ENCODE data around the gene UBE2O.

The UBE2O gene

GRCh38 chr17:76485569-76485968 lies 32.6 kb upstream of the UBE2O start:
- no peak for DNase-seq (ENCODE audit: low read depth, low spot score)

- no peak for DNase-seq (ENCODE audit: low read depth, low spot score)
Measured at GRCh38 chr17:76484228-76484725, 31.3 kb upstream of the UBE2O start.

- DNase-seq (ENCODE audit: low read depth, low spot score), result no peak
Measured at GRCh38 chr17:76481071-76481655, 28.2 kb upstream of the UBE2O start.

GRCh38 chr17:76480632-76481031 lies 27.7 kb upstream of the UBE2O start:
- DNase-seq (ENCODE audit: low read depth, low spot score), result no peak

- no peak for DNase-seq (ENCODE audit: low read depth, low spot score)
Measured at GRCh38 chr17:76479515-76480060, 26.6 kb upstream of the UBE2O start.

- DNase-seq (ENCODE audit: low read depth, low spot score), result no peak
Measured at GRCh38 chr17:76478730-76479514, 26.0 kb upstream of the UBE2O start.

GRCh38 chr17:76478097-76478496 lies 25.1 kb upstream of the UBE2O start:
- DNase-seq (ENCODE audit: low read depth, low spot score), result no peak

GRCh38 chr17:76477576-76477975 lies 24.6 kb upstream of the UBE2O start:
- no peak for DNase-seq (ENCODE audit: low read depth, low spot score)

GRCh38 chr17:76476736-76477135 lies 23.8 kb upstream of the UBE2O start:
- no peak for DNase-seq (ENCODE audit: low read depth, low spot score)

GRCh38 chr17:76475302-76475701 lies 22.4 kb upstream of the UBE2O start:
- no peak for DNase-seq (ENCODE audit: low read depth, low spot score)

- no peak for DNase-seq (ENCODE audit: low read depth, low spot score)
Measured at GRCh38 chr17:76474894-76475293, 21.9 kb upstream of the UBE2O start.

GRCh38 chr17:76474238-76474637 lies 21.3 kb upstream of the UBE2O start:
- no peak for DNase-seq (ENCODE audit: low read depth, low spot score)

- no peak for DNase-seq (ENCODE audit: low read depth, low spot score)
Measured at GRCh38 chr17:76473541-76473985, 20.6 kb upstream of the UBE2O start.

GRCh38 chr17:76472726-76473125 lies 19.8 kb upstream of the UBE2O start:
- DNase-seq (ENCODE audit: low read depth, low spot score), result no peak

- no peak for DNase-seq (ENCODE audit: low read depth, low spot score)
Measured at GRCh38 chr17:76472258-76472645, 19.3 kb upstream of the UBE2O start.

GRCh38 chr17:76471498-76472257 lies 18.7 kb upstream of the UBE2O start:
- DNase-seq (ENCODE audit: low read depth, low spot score), result no peak

- no peak for DNase-seq (ENCODE audit: low read depth, low spot score)
Measured at GRCh38 chr17:76469991-76470739, 17.2 kb upstream of the UBE2O start.

GRCh38 chr17:76469076-76469990 lies 16.4 kb upstream of the UBE2O start:
- DNase-seq (ENCODE audit: low read depth, low spot score), result no peak

- no peak for DNase-seq (ENCODE audit: low read depth, low spot score)
Measured at GRCh38 chr17:76468634-76469010, 15.7 kb upstream of the UBE2O start.
